Brain microvascular endothelial cell (primary cell): ENCODE results near the gene MDP1.

Experiments
- DNase-seq: peaks from one replicate; pipeline ENCODE4 v3.0.0-alpha.2; 2020
- H3K27ac ChIP-seq: fragments of 250-450 bp; sonication (Bioruptor Pico); 2 replicates; pipeline ENCODE4 v1.5.1; 2020; ENCODE audit warnings: mild to moderate bottlenecking, moderate library complexity
- H3K27me3 ChIP-seq: fragments of 250-450 bp; sonication (Bioruptor Pico); replicated peaks from 2 replicates; pipeline ENCODE4 v1.5.1; 2020; ENCODE audit warnings: mild to moderate bottlenecking
- H3K36me3 ChIP-seq: fragments of 250-450 bp; sonication (Bioruptor Pico); replicated peaks from 2 replicates; pipeline ENCODE4 v1.5.1; 2020; ENCODE audit warnings: mild to moderate bottlenecking
- H3K4me3 ChIP-seq: 2 replicates; pipeline ENCODE4 v1.5.1; 2011; ENCODE audit warnings: low read depth, mild to moderate bottlenecking, control low read depth, low read length, moderate library complexity
- in situ Hi-C: cut with HindIII; loops from 2 replicates; pipeline ENCODE4 v1.10.0; 2017; ENCODE audit warnings: low sequenced_read_pairs, low pct_ligation_motif_present
- TF ChIP-seq, protein P1 (sequence below): IDR thresholded peaks from 2 replicates; pipeline ENCODE4 v1.5.1; 2011; ENCODE audit warnings: low read depth, mild to moderate bottlenecking, moderate library complexity, low read length, control low read depth, inconsistent platforms; ENCODE audit errors: missing control alignments

The MDP1 gene

DNA sequence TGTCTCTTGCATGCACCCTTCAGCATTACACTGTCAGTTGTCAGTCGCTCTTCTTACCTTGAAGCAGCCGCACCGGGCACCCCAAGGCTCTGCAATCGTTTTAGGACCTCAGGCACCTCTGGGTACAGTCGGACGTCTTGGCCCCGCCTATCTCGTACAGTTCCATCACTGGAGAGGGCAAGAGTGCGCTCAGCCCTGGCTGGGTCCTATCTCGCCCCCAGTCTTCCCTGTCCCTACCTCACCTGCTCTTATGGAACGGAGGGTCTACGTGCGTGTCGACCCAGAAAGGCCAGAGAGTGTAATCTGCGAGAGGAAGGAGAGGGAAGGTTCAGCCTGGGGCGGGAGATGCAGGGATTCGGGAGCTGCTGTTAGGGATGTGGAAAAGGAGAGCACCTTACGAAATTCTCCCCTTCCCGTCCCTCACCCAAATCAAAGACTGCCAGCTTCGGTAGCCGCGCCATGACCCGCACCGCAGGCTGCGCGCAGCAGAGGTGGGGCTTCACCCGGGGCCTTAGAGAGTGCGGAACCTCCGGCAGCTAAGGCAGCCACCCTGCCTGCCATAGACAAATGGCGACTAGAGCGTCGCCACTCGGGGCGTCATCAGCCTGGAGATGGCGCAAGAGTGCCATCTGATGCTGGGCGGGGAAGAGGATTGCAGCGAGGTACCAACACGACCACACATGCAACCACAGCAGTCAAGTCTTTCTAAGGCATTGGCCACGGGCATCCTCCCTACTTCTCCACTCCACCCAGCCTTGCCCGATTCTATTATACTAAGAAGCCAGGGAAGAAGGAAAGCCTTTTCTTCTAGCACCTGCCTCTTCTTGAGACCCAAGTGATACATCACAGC is at the start of gene MDP1:
Gene MDP1, minus strand, starts transcription at position 572 of the 850 bp plus-strand sequence. Its CDS starts 111 bp downstream, at position 461.
- peak within 1 kb of the TSS; percentile 61 for H3K27ac ChIP-seq
- peak within 1 kb of the TSS; percentile 78 for H3K4me3 ChIP-seq
- peak; percentile 69 for DNase-seq
- H3K36me3 ChIP-seq, result peaks cover 11% of the 10 kb centered on the region
- TF ChIP-seq, protein P1, sequence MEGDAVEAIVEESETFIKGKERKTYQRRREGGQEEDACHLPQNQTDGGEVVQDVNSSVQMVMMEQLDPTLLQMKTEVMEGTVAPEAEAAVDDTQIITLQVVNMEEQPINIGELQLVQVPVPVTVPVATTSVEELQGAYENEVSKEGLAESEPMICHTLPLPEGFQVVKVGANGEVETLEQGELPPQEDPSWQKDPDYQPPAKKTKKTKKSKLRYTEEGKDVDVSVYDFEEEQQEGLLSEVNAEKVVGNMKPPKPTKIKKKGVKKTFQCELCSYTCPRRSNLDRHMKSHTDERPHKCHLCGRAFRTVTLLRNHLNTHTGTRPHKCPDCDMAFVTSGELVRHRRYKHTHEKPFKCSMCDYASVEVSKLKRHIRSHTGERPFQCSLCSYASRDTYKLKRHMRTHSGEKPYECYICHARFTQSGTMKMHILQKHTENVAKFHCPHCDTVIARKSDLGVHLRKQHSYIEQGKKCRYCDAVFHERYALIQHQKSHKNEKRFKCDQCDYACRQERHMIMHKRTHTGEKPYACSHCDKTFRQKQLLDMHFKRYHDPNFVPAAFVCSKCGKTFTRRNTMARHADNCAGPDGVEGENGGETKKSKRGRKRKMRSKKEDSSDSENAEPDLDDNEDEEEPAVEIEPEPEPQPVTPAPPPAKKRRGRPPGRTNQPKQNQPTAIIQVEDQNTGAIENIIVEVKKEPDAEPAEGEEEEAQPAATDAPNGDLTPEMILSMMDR, result peak; percentile 68
- no peaks in the 10 kb centered on the region for H3K27me3 ChIP-seq
- in situ Hi-C loops, result no loop called here

DNA sequence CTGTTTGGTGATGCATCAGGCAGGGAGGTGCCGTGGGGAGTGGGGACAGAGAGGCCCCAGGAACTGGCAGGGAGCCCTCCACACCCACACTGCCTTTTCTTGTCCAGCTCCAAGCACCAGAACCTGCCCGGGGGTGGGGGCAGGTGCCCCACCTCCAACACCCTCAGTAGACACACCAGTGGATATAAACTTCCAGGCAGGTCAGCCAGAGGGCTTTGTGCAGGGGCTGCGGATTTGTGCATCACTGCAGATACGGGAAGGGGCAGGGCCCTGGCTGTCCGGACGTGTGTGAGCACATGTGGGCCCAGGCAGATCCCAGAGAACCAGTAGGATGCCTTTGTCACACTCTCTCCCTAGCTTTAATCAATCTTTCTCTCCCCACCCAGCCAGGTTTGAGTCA is 48.4 kb upstream of the MDP1 start:
- DNase-seq, result no peak
- Histone ChIP-seq H3K27me3 (no peaks in the 10 kb centered on the region), H3K36me3 (peaks cover 12% of the 10 kb centered on the region), H3K27ac (no peak overlapping the region), H3K4me3 (no peak overlapping the region)
- in situ Hi-C loops, result no loop called here
- TF ChIP-seq, protein P1, result no peak

DNA sequence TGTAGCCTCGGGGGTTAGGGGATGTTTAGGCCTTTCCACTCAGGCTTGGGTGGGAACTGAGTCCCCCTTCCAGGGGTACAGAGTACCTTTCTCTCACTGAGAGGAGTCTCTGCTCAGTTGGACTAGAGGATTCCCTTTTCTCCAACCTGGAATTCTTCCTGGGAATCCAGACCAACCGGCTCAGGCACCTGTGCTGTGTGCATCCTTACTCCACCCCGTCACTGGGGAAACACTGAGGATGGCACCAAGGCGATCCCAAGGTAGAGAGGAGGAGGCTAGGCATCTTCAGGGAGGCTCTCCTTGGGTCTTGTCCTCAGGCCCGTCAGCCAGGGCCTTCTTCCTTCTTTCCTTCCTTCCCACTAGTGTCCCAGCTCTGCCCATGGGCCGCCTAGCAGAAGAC is 48.0 kb upstream of the MDP1 start:
- no peak overlapping the region for H3K27ac ChIP-seq
- TF ChIP-seq, protein P1, result no peak

DNA sequence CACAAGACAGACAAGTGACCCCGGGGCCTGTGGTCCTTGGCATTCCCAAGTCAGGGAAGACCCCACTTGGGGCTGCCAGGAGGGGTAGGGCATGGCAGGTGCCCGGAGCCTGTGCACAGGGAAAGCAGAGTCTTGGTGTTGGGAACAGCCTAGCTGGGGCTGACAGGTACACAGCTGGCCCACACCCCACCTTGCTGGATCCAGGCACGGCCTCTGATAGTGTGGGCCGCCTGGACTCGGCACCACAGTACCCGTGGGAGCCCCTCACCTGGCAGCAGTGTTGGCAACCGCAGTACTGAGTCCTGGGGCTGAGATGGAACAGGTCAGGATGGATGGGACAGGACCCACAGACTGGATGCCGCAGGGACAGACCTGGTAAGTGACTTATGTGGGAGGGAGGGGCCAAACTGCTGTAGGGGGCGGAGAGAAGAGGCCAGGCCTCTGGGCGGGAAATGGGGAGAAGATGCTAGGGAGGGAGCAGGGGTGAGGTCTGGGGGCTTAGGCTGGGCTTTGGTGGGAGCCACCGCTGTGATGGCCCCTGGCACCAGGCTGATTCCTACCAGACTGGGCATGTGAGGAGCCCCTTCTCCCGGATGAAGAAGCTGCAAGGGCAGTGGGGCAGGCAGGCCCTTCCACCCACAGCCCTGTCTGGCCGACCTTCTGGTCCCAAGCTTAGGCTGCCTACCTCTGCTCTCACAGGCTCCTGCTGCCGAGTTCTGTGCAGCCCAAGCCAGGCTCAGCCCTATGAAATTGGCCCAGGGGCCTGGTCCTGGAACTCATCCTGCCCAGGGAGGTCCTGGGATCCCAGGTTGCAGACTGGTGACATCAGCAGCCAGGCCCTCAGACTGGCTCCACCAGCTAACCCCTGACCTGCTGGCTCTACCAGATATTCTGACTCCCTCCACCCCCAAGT is 47.2 kb upstream of the MDP1 start, which contains the start of gene TGM1:
Gene TGM1, minus strand, starts transcription at position 357 of the 913 bp plus-strand sequence. CDS start 825 bp downstream, outside the sequence.
- TF ChIP-seq, protein P1, result no peak
- no peak within 1 kb of the TSS for H3K4me3 ChIP-seq

More for the DNA sequence above, 48.0 kb upstream of the MDP1 start:
- Histone ChIP-seq H3K27me3 (no peaks in the 10 kb centered on the region), H3K4me3 (no peak overlapping the region), H3K36me3 (peaks cover 12% of the 10 kb centered on the region)
- no peak for DNase-seq
- in situ Hi-C loops, result no loop called here

DNA sequence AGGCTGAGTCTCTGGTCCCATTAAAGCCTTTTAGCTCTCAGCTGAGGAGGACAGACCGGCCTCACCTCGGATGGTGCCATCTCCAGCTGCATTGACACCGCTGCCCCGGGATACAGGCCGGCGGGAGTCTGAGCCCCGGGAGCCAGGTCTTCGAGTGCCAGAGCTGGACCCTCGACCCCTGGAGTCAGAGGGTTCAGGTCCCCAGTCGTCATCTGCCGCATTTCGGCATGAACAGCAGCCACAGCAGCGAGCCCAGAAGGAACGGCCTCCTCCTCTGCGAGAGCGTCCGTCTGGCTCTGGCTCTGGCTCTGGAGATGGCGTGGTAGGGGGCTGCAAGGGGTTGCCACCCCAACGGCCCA is 46.1 kb upstream of the MDP1 start:
- Histone ChIP-seq H3K27ac (no peak overlapping the region), H3K36me3 (peaks cover 4% of the 10 kb centered on the region), H3K4me3 (no peak overlapping the region), H3K27me3 (no peaks in the 10 kb centered on the region)
- no peak for DNase-seq
- TF ChIP-seq, protein P1, result no peak
- in situ Hi-C loops, result no loop called here

More for the DNA sequence above, 47.2 kb upstream of the MDP1 start, which contains the start of gene TGM1:
- no peaks in the 10 kb centered on the region for H3K27me3 ChIP-seq
- in situ Hi-C loops, result no loop called here
- peaks cover 12% of the 10 kb centered on the region for H3K36me3 ChIP-seq
- H3K27ac ChIP-seq, result no peak within 1 kb of the TSS
- no peak for DNase-seq
